Fibroblast of skin of abdomen (primary cell): ENCODE measurements around the gene JAKMIP1.
"Not testable (repeated sequence)": the region's sequence is repeated elsewhere in the genome, so short reads cannot be mapped to it uniquely, and the experiment has no call there.

Experiments used
- DNase-seq: peaks from one replicate; pipeline ENCODE4 v3.0.0-alpha.2; 2013

JAKMIP1 gene

GRCh38 chr4:6229095-6229494, 28.7 kb upstream of the JAKMIP1 start:
- DNase-seq, result no peak

DNA sequence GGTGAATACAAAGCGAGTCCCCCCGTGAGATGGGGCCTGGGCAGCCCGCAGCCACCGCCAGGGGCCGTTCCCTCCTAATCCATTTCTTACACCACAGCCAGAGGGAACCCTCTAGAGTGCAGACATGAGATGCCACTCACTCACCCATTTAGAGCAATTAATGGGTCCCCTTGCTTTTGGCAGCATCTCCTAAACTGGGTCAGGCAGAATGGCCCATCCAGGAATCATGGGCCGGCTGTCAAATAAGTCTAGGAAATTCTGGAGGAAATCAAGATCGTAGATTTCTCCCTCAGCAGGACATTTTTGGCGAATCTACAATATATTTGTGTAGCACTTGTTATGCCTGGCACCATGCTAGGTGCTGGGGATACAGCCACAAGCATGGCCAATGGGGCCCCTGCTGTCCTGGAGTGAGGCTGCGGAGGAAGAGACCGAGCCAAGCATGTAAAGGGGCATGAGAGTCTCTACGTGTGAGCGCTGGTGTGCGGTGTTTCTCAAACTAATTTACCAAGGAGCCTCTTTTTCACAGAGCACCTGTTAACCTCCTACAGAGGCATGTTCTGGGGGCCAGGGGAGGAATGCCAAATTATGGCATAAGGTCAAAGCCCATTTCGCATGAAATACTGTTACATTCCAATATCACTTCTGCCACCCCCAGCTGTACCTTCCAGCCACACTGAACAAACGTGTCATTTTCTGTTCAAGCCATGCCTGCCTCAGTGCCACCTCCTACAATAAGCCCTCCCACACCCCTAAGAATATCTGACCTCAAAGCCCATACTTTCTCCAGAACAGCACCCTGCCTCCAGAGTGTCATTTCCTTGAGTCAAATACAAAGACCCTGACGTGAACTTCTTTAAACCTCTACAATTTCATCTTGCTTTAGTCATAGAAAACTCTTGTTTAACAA, 28.1 kb upstream of the JAKMIP1 start:
- DNase-seq, result no peak

- DNase-seq, result no peak
These were observed 27.2 kb upstream of the JAKMIP1 start for GRCh38 chr4:6227412-6228157.

- DNase-seq, result no peak
These were observed 26.2 kb upstream of the JAKMIP1 start for GRCh38 chr4:6226506-6226905.

- DNase-seq, result peak; percentile 5
These were observed 25.1 kb upstream of the JAKMIP1 start for GRCh38 chr4:6225469-6225868.

DNA sequence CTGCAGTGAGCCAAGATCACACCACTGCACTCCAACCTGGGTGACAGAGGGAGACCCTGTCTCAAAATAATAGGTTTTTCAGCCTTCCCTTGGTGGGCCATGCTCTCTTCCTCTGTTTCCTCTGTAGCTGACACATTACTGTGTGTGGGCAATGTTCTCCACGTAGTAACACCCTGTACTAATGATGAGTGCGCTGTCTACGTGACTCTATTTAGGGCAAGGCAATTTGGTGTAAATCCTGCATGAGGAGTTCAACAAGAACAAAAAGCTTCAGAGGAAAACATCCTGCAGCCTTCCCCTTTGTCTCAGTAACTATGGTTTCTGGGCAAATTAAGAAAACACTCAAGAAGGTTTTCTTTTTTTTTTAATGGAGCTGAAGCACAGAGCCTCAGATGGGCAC, 24.4 kb upstream of the JAKMIP1 start:
- DNase-seq, result no peak

- DNase-seq, result no peak
These were observed 22.5 kb upstream of the JAKMIP1 start for GRCh38 chr4:6222761-6223292.

GRCh38 chr4:6221851-6222760, 21.8 kb upstream of the JAKMIP1 start:
- peak; percentile 7 for DNase-seq

GRCh38 chr4:6221301-6221850, 21.0 kb upstream of the JAKMIP1 start:
- no peak for DNase-seq

DNA sequence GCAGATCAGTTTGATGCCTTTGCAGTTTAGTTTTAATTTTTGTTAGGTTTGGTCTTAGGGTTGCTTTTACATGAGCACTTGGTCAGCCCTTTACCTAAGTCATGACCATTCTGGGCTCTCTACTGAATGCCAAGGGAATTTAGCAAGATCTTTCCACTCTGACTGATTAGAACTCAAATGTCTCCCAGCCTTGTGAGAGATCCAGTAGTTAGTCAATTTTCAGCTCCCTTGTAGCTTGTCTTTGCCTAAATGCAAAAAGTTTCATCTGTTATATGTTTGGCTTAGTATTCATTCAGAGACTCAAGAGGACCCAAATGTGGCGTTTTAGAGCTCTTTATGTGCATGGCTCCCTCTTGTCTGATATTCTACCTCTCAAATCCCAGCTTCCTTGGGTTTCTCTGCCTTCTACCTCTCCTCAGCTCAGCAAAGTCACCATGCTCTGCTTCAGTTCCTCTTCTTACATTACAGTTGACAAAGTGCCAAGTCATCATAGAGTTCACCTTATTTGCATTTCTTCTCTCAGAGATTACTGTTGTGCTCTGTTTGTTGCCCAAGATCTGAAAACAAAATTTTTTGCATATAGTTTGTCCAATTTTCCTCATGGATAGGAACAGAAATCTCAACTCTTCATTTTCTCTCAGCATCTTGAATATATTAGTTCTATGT, 17.5 kb upstream of the JAKMIP1 start:
- DNase-seq, result no peak

- no peak for DNase-seq
These were observed 16.2 kb upstream of the JAKMIP1 start for GRCh38 chr4:6216588-6216987.

GRCh38 chr4:6209921-6210320, 9.6 kb upstream of the JAKMIP1 start:
- DNase-seq, result no peak

GRCh38 chr4:6209291-6209690, 8.9 kb upstream of the JAKMIP1 start:
- DNase-seq, result not testable (repeated sequence)

GRCh38 chr4:6208416-6208815, 8.1 kb upstream of the JAKMIP1 start:
- DNase-seq, result no peak

DNA sequence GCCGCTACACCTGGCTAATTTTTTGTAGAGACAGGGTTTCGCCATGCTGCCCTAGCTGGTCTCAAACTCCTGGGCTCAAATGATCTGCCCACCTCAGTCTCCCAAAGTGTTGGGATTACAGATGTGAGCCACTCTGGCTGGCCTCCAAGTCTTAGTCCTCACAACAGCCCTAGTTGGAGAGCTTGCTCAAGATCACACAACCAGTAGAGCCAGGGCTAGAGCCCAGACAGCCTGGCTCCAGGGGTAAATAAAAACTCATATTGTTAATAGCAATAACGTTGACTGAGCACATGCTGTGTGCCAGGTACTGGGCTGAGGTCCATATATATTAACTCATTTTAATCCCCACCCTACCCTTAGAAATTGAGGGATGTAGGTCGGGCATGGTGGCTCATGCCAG, 7.3 kb upstream of the JAKMIP1 start:
- DNase-seq, result no peak

DNA sequence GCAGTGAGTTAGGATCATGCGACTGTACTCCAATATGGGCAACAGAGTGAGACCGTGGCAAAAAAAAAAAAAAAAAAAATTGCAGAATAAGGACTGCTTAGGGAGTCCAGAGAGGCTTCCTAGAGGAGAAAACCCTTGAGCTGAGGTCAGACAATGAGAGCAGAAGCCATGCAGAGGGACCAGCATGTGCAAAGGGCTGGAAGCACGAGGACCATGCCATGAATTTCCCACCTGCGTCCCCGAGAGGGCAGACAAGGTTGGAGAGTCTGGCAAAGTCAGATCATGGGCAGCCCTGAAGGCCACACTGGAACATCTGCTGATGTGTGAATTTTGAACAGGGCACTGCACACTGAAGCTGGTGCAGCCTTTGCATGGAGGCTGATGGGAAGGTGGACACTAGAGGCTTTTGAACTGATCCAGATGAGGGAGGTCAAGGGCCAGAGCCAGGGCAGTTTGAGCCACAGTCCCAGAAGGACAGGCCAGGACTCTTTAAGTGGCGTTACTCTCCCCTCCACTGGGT, 6.5 kb upstream of the JAKMIP1 start:
- no peak for DNase-seq

DNA sequence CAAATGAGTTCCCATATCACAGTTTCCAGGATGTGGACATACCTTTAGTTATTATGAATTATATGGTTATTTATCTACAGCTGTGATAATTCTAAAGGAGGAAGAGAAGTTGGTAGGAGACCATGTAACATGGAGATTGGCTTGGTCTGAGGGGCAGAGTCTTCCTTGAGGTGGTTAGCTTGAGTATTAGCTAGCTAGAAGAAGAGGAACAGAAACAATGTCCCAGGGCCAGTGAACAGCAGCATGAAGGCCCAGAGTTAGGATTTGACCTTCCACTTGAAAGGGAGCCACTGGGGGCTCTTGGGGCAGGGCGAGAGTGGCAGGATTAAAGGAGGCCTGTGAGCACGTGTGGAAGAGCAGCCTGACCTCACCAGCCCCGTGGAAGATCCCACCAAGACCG, 5.6 kb upstream of the JAKMIP1 start:
- DNase-seq, result no peak

DNA sequence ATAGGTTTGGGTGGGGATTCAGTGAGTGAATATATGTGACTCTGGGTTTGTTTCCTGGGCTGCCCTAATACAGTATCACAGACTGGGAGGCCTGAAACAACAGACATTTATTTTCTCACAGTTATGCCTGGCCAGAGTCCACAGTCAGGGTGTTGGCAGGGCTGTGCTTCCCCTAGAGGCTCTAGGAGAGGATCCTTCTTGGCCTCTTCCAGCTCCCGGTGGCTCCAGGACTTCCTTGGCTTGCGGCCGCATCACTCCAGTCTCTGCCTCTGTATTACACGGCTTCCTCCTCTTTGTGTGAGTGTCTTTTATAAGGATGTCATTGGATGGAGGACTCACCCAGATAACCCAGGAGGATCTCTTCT, 5.2 kb upstream of the JAKMIP1 start:
- no peak for DNase-seq

GRCh38 chr4:6204871-6205566, 4.7 kb upstream of the JAKMIP1 start:
- DNase-seq, result no peak

- no peak for DNase-seq
These were observed 3.7 kb upstream of the JAKMIP1 start for GRCh38 chr4:6204098-6204497.

GRCh38 chr4:6201580-6202091, 1.3 kb upstream of the JAKMIP1 start:
- DNase-seq, result no peak
